Measurements from ENCODE around the gene SUFU. TPM values are rescaled to one million over a fixed set of nuclear protein-coding genes. Genes with fewer than 3 reads are reported as not detected.

The SUFU gene
- total RNA-seq, 1 experiment from 2014 or later = 13.1 TPM

DNA sequence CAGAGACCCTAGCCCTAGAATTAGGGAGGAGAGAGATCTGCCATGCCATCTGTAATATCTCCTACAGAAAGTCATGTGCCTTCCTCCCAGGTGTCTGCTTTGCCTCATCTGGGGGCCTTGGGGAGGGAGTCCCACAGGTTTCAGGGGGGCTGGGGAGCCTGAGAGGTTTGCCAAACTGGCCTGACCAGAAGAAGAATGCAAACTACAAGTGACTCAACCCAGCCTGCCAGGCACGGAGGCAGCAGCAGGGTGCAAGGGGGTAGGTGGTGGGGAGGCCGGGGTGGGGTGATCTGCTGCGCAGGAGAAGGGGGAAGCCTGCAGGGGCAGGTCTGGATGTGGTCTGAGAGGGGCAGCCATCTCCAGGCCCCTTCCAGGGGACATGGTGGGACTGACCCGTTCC, 130.9 kb downstream of the SUFU start (continued):
- TF ChIP-seq, protein P1, sequence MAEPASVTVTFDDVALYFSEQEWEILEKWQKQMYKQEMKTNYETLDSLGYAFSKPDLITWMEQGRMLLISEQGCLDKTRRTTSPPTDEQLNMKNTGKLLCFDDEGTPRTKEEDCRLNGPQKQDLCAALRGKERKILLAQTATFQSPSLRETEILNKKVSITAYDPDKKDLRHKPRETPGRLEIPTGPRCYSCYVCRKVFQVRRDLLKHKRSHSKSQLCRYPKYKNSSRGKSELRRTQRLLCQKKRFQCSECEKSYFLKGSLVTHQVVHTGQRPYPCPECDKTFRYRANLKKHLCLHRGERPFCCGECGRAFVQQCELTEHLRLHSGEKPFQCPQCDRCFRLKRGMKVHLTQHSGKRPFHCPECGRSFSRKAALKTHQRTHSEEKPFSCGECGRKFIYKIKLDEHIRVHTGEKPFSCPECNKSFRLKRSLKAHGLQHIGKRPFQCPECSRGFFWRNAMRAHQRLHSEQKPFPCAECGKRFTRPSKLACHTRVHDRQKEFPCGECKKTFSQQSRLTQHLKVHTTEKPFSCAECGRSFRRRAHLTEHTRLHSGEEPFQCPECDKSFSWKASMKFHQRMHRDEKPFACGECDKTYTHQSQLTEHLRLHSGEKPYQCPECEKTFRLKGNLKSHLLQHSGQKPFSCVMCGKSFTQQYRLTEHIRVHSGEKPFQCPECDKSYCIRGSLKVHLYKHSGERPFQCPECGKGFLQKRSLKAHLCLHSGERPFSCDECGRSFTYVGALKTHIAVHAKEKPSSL (CRISPR knock-in tag; conservative IDR thresholded peaks at IDR 0.05) = no peak

DNA sequence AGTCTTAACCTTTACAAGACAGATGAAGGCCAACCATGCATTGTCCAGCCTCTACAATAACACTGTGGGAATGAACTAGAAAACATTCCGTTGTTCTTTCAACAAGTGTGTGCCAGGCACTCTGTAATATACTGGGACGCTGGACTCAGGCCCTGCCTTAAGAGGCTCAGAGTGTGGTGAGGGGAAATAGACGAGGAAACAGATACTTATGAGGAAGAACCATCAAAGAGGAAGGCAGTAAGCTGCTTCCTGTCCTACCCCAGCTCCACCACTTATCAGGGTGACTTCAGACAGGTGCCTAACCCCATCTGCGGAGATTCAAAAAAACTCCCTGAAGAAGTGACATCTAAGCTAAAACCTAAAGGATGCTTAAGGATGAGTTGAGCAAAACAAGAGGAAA, 131.6 kb downstream of the SUFU start:
- H3K36me3 Mint-ChIP-seq = no peaks in the 10 kb centered on the region
- H3K9me3 Mint-ChIP-seq = peaks cover 3% of the 10 kb centered on the region; the same call in 1 of the 2 replicates
- peak overlapping the region; percentile 31; the same call in 1 of the 2 replicates for H3K27ac Mint-ChIP-seq
- H3K4me3 Mint-ChIP-seq = no peak overlapping the region
- CTCF ChIA-PET = no interaction called here
- peaks cover 4% of the 10 kb centered on the region; the same call in 1 of the 2 replicates for H3K27me3 Mint-ChIP-seq (ENCODE audit: low read depth)
- ATAC-seq (no peak), DNase-seq (ENCODE audit: low spot score) (no peak)
- no peak for TF ChIP-seq ZNF263 (CRISPR knock-in tag; IDR thresholded peaks at IDR 0.05; ENCODE audit: low read depth)
- no peak for TF ChIP-seq NFATC4 (CRISPR knock-in tag; IDR thresholded peaks at IDR 0.05)
- no peak for TF ChIP-seq ELF4 (CRISPR knock-in tag; IDR thresholded peaks at IDR 0.05; ENCODE audit: low read depth)
- no peak for TF ChIP-seq TCF7 (CRISPR knock-in tag; IDR thresholded peaks at IDR 0.05; ENCODE audit: low read depth)
- TF ChIP-seq, protein P2, sequence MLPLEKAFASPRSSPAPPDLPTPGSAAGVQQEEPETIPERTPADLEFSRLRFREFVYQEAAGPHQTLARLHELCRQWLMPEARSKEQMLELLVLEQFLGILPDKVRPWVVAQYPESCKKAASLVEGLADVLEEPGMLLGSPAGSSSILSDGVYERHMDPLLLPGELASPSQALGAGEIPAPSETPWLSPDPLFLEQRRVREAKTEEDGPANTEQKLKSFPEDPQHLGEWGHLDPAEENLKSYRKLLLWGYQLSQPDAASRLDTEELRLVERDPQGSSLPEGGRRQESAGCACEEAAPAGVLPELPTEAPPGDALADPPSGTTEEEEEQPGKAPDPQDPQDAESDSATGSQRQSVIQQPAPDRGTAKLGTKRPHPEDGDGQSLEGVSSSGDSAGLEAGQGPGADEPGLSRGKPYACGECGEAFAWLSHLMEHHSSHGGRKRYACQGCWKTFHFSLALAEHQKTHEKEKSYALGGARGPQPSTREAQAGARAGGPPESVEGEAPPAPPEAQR (CRISPR knock-in tag; IDR thresholded peaks at IDR 0.05) = no peak
- no peak for TF ChIP-seq ZNF121 (CRISPR knock-in tag; IDR thresholded peaks at IDR 0.05)
- no peak for TF ChIP-seq CBFB (CRISPR knock-in tag; IDR thresholded peaks at IDR 0.05; ENCODE audit: low read depth)
- TF ChIP-seq, protein P3, sequence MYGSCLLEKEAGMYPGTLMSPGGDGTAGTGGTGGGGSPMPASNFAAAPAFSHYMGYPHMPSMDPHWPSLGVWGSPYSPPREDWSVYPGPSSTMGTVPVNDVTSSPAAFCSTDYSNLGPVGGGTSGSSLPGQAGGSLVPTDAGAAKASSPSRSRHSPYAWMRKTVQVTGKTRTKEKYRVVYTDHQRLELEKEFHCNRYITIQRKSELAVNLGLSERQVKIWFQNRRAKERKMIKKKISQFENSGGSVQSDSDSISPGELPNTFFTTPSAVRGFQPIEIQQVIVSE (CRISPR knock-in tag; IDR thresholded peaks at IDR 0.05; ENCODE audit: borderline replicate concordance) = no peak
- TF ChIP-seq, protein P4, sequence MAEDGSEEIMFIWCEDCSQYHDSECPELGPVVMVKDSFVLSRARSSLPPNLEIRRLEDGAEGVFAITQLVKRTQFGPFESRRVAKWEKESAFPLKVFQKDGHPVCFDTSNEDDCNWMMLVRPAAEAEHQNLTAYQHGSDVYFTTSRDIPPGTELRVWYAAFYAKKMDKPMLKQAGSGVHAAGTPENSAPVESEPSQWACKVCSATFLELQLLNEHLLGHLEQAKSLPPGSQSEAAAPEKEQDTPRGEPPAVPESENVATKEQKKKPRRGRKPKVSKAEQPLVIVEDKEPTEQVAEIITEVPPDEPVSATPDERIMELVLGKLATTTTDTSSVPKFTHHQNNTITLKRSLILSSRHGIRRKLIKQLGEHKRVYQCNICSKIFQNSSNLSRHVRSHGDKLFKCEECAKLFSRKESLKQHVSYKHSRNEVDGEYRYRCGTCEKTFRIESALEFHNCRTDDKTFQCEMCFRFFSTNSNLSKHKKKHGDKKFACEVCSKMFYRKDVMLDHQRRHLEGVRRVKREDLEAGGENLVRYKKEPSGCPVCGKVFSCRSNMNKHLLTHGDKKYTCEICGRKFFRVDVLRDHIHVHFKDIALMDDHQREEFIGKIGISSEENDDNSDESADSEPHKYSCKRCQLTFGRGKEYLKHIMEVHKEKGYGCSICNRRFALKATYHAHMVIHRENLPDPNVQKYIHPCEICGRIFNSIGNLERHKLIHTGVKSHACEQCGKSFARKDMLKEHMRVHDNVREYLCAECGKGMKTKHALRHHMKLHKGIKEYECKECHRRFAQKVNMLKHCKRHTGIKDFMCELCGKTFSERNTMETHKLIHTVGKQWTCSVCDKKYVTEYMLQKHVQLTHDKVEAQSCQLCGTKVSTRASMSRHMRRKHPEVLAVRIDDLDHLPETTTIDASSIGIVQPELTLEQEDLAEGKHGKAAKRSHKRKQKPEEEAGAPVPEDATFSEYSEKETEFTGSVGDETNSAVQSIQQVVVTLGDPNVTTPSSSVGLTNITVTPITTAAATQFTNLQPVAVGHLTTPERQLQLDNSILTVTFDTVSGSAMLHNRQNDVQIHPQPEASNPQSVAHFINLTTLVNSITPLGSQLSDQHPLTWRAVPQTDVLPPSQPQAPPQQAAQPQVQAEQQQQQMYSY (CRISPR knock-in tag; IDR thresholded peaks at IDR 0.05) = no peak
- no peak for TF ChIP-seq TEAD4 (CRISPR knock-in tag; IDR thresholded peaks at IDR 0.05)
- TF ChIP-seq, protein P5, sequence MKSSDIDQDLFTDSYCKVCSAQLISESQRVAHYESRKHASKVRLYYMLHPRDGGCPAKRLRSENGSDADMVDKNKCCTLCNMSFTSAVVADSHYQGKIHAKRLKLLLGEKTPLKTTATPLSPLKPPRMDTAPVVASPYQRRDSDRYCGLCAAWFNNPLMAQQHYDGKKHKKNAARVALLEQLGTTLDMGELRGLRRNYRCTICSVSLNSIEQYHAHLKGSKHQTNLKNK (CRISPR knock-in tag; IDR thresholded peaks at IDR 0.05) = no peak
- TF ChIP-seq ZNF416 (CRISPR knock-in tag; IDR thresholded peaks at IDR 0.05) = no peak
- no peak for TF ChIP-seq ZNF396 (CRISPR knock-in tag; IDR thresholded peaks at IDR 0.05; ENCODE audit: borderline replicate concordance)
- POLR2A ChIA-PET = no interaction called here
- peaks cover 38% of the 10 kb centered on the region for H3K4me1 Mint-ChIP-seq

DNA sequence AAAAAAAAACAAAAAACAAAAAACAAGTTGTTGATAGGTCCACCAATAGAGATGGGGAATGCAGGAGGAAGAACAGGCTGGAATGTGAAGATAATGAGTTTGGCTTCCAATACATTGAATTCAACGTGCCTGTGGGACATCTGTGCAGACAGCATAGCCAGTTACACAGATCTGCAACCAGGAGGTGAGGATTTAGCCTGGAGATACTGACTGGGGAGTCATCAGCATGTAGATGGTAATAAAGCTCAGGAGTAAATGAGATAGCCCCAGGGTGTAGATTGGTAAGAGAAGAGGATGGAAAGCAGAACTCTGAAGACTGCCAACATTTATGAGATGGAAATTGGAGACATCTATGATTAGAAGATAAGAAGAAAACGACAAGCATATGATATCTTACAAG, 135.8 kb downstream of the SUFU start:
- no peak for ATAC-seq
- H3K9me3 Mint-ChIP-seq = peaks cover 3% of the 10 kb centered on the region; the same call in 1 of the 2 replicates
- peaks cover 4% of the 10 kb centered on the region; the same call in 1 of the 2 replicates for H3K27me3 Mint-ChIP-seq (ENCODE audit: low read depth)
- CTCF ChIA-PET = no interaction called here
- no peak overlapping the region for H3K27ac Mint-ChIP-seq
- peaks cover 15% of the 10 kb centered on the region for H3K4me1 Mint-ChIP-seq
- no peaks in the 10 kb centered on the region for H3K36me3 Mint-ChIP-seq
- no peak for DNase-seq (ENCODE audit: low spot score)
- H3K4me3 Mint-ChIP-seq = no peak overlapping the region
- POLR2A ChIA-PET = interaction anchor here (1.1 kb wide), 1 partner anchor 10 kb away, joined by 3 read pairs; no protein-coding TSS in a partner anchor
- TF ChIP-seq ZNF138 (CRISPR knock-in tag; conservative IDR thresholded peaks at IDR 0.05) (no peak), TEAD1 (CRISPR knock-in tag; IDR thresholded peaks at IDR 0.05) (no peak), TCF7 (CRISPR knock-in tag; IDR thresholded peaks at IDR 0.05; ENCODE audit: low read depth) (no peak), ZNF317 (CRISPR knock-in tag; IDR thresholded peaks at IDR 0.05; ENCODE audit: borderline replicate concordance, low read depth) (no peak)
- TF ChIP-seq, protein P6, sequence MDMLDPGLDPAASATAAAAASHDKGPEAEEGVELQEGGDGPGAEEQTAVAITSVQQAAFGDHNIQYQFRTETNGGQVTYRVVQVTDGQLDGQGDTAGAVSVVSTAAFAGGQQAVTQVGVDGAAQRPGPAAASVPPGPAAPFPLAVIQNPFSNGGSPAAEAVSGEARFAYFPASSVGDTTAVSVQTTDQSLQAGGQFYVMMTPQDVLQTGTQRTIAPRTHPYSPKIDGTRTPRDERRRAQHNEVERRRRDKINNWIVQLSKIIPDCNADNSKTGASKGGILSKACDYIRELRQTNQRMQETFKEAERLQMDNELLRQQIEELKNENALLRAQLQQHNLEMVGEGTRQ (CRISPR knock-in tag; IDR thresholded peaks at IDR 0.05) = no peak
- TF ChIP-seq, protein P7, sequence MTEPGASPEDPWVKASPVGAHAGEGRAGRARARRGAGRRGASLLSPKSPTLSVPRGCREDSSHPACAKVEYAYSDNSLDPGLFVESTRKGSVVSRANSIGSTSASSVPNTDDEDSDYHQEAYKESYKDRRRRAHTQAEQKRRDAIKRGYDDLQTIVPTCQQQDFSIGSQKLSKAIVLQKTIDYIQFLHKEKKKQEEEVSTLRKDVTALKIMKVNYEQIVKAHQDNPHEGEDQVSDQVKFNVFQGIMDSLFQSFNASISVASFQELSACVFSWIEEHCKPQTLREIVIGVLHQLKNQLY (CRISPR knock-in tag; IDR thresholded peaks at IDR 0.05) = no peak
- TF ChIP-seq, protein P8, sequence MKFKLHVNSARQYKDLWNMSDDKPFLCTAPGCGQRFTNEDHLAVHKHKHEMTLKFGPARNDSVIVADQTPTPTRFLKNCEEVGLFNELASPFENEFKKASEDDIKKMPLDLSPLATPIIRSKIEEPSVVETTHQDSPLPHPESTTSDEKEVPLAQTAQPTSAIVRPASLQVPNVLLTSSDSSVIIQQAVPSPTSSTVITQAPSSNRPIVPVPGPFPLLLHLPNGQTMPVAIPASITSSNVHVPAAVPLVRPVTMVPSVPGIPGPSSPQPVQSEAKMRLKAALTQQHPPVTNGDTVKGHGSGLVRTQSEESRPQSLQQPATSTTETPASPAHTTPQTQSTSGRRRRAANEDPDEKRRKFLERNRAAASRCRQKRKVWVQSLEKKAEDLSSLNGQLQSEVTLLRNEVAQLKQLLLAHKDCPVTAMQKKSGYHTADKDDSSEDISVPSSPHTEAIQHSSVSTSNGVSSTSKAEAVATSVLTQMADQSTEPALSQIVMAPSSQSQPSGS (CRISPR knock-in tag; IDR thresholded peaks at IDR 0.05; ENCODE audit: borderline replicate concordance, low read depth) = no peak
- TF ChIP-seq, protein P9, sequence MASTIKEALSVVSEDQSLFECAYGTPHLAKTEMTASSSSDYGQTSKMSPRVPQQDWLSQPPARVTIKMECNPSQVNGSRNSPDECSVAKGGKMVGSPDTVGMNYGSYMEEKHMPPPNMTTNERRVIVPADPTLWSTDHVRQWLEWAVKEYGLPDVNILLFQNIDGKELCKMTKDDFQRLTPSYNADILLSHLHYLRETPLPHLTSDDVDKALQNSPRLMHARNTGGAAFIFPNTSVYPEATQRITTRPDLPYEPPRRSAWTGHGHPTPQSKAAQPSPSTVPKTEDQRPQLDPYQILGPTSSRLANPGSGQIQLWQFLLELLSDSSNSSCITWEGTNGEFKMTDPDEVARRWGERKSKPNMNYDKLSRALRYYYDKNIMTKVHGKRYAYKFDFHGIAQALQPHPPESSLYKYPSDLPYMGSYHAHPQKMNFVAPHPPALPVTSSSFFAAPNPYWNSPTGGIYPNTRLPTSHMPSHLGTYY (CRISPR knock-in tag; IDR thresholded peaks at IDR 0.05) = no peak
